Endothelial cell of umbilical vein (primary cell): Measurements from ENCODE around the gene OTX2. TPM values are rescaled to one million over a fixed set of nuclear protein-coding genes. Genes with fewer than 3 reads are reported as not detected.

Source experiments
- Bru-seq: library from RNA; stranded (reverse); fragments of 400-500 nt; gene quantifications from one replicate; lab custom pipeline; 2021; lab: Mats Ljungman, UMichigan
- BruChase-seq, 2 experiments: library from RNA; stranded (reverse); fragments of 400-500 nt; gene quantifications; one replicate each; lab custom pipeline; 2021; lab: Mats Ljungman, UMichigan
- BruUV-seq: library from RNA; stranded (reverse); fragments of 400-500 nt; replicated peaks from 2 replicates; lab custom pipeline; 2021; lab: Mats Ljungman, UMichigan
- CTCF ChIA-PET: fragments of 300-600, 350-600 bp; sonication (Branson Sonifier 250); formaldehyde crosslinking; loops from one replicate; lab custom pipeline; 2021; ENCODE audit warnings: antibody characterized with exemption, inconsistent platforms; lab: Charles Lee
- POLR2A ChIA-PET: fragments of 300-600, 350-600 bp; sonication (Branson Sonifier 250); formaldehyde crosslinking; loops from one replicate; lab custom pipeline; 2021; ENCODE audit warnings: antibody characterized with exemption, inconsistent platforms; lab: Charles Lee
- DNase-seq: peaks from one replicate; pipeline ENCODE4 v3.0.0-alpha.2; 2011; ENCODE audit warnings: low read depth, low spot score
- FAIRE-seq: peaks from 2 replicates; lab custom pipeline; 2011; peaks lifted over from hg19 to GRCh38; lab: Jason Lieb, UNC
- H2AFZ ChIP-seq: 2 replicates; pipeline ENCODE4 v1.6.0; 2012; ENCODE audit warnings: low read depth, low read length, control low read depth, inconsistent platforms
- H3K27ac ChIP-seq: 2 replicates; pipeline ENCODE4 v1.5.1; 2011; ENCODE audit warnings: low read depth, mild to moderate bottlenecking, control low read depth, low read length, moderate library complexity; ENCODE audit not compliant: insufficient read depth
- H3K27me3 ChIP-seq, 2 experiments: 2 replicates each; pipeline versions ENCODE4 v1.6.0 to v1.6.1; 2011; ENCODE audit warnings: low read length in 2 of 2, mixed read lengths in 1 of 2; ENCODE audit not compliant: control insufficient read depth in 2 of 2, insufficient read depth in 2 of 2
- H3K36me3 ChIP-seq, 2 experiments: 2 replicates in 1 of 2; 3 replicates in 1 of 2; pipeline ENCODE4 v1.5.1; 2011; ENCODE audit warnings: low read length in 2 of 2, mild to moderate bottlenecking in 1 of 2, moderate library complexity in 1 of 2; ENCODE audit not compliant: control insufficient read depth in 2 of 2, insufficient read depth in 2 of 2; ENCODE audit errors: extremely low read depth in 1 of 2
- H3K4me1 ChIP-seq: 3 replicates; pipeline ENCODE4 v1.5.1; 2011; ENCODE audit warnings: mild to moderate bottlenecking, low read length; ENCODE audit not compliant: control insufficient read depth, insufficient read depth; ENCODE audit errors: extremely low read depth
- H3K4me2 ChIP-seq: 2 replicates; pipeline ENCODE4 v1.6.1; 2011; ENCODE audit warnings: low read length, control low read depth, mixed read lengths; ENCODE audit not compliant: insufficient read depth
- H3K4me3 ChIP-seq, 3 experiments: fragments of 200-600 bp in 1 of 3; sonication (generic), shearing (Covaris generic) in 1 of 3; replicated peaks in 1 of 3; 2 replicates each; pipeline ENCODE4 v1.5.1; 2011 to 2016; ENCODE audit warnings: control low read depth in 3 of 3, low read length in 3 of 3, mild to moderate bottlenecking in 2 of 3, inconsistent platforms in 1 of 3, low read depth in 1 of 3, moderate library complexity in 1 of 3; ENCODE audit not compliant: insufficient read depth in 1 of 3
- H3K79me2 ChIP-seq: 2 replicates; pipeline ENCODE4 v1.6.0; 2012; ENCODE audit warnings: low read length, inconsistent platforms; ENCODE audit not compliant: control insufficient read depth, insufficient read depth
- H3K9ac ChIP-seq: replicated peaks from 2 replicates; pipeline ENCODE3; 2011; ENCODE audit warnings: low read length, control low read depth; ENCODE audit not compliant: insufficient read depth; ENCODE audit errors: extremely low read depth
- H3K9me1 ChIP-seq: replicated peaks from 3 replicates; pipeline ENCODE4 v1.6.0; 2011; ENCODE audit warnings: mild to moderate bottlenecking, low read length; ENCODE audit not compliant: control insufficient read depth, insufficient read depth; ENCODE audit errors: extremely low read depth
- H3K9me3 ChIP-seq: replicated peaks from 2 replicates; pipeline ENCODE4 v1.5.1; 2012; ENCODE audit warnings: low read length, inconsistent platforms; ENCODE audit not compliant: control insufficient read depth, insufficient read depth
- H4K20me1 ChIP-seq: replicated peaks from 2 replicates; pipeline ENCODE3; 2011; ENCODE audit warnings: mild to moderate bottlenecking, low read length; ENCODE audit not compliant: control insufficient read depth, insufficient read depth; ENCODE audit errors: extremely low read depth
- EZH2 ChIP-seq: IDR thresholded peaks from 2 replicates; pipeline ENCODE4 v1.6.1; 2012; ENCODE audit warnings: borderline replicate concordance, low read depth, mild to moderate bottlenecking, moderate library complexity, low read length, inconsistent platforms; ENCODE audit not compliant: severe bottlenecking
- GATA2 ChIP-seq: IDR thresholded peaks from 2 replicates; pipeline ENCODE4 v1.7.0; 2011; ENCODE audit warnings: low read depth, mild to moderate bottlenecking, moderate library complexity, mixed read lengths, low read length; ENCODE audit not compliant: insufficient read length, insufficient read depth
- JUN ChIP-seq: IDR thresholded peaks from 2 replicates; pipeline ENCODE4 v1.6.1; 2011; ENCODE audit warnings: borderline replicate concordance, low read depth; ENCODE audit not compliant: insufficient read length, insufficient read depth
- MAX ChIP-seq: IDR thresholded peaks from 2 replicates; pipeline ENCODE4 v1.6.1; 2011; ENCODE audit not compliant: insufficient read depth, insufficient read length
- dilution Hi-C: fragments of 300-500 bp; cut with MboI; formaldehyde crosslinking; loops from one replicate; pipeline ENCODE4 v1.15.0; 2019; ENCODE audit warnings: low sequenced_read_pairs; ENCODE audit not compliant: extremely low pct_ligation_motif_present
- intact Hi-C: fragments of 100-400 bp; cut with micrococcal nuclease; formaldehyde crosslinking; loops from one replicate; pipeline ENCODE4 v1.10.0; 2022
- long read RNA-seq: library from polyadenylated mRNA; stranded (forward); transcript quantifications from one replicate; pipeline ENCODE4 v2.0.0, GENCODE V29; 2021
- polyA minus RNA-seq, 3 experiments: library from RNA; depleted of rRNA, polyadenylated mRNA; stranded (reverse); fragments of >200 nt; gene quantifications; 1 replicate in 1 of 3; 2 replicates in 2 of 3; pipeline ENCODE4 v1.2.3, GENCODE V29; 2011
- polyA plus RNA-seq, 4 experiments: library from polyadenylated mRNA; depleted of rRNA in 3 of 4; stranded (reverse) in 3 of 4; unstranded in 1 of 4; fragments of >200 nt; gene quantifications; 2 replicates each; pipeline versions ENCODE4 v1.2.1 to v1.2.3, GENCODE V29; 2011 to 2012; ENCODE audit warnings: missing spikeins in 1 of 4
- total RNA-seq: library from RNA; stranded (reverse); gene quantifications from 2 replicates; pipeline ENCODE4 v1.2.3, GENCODE V29; 2021

OTX2 gene
- total RNA-seq (not detected in 2 replicates), polyA plus RNA-seq (not detected in 2 replicates), polyA minus RNA-seq (not detected in 2 replicates), Bru-seq, nascent RNA (not detected), BruChase-seq, experiment 1, labeled RNA remaining after a 6-hour chase (not detected), BruChase-seq, experiment 2, labeled RNA remaining after a 2-hour chase (not detected)
- polyA plus RNA-seq (2011; cell fraction: cytosol; rRNA removed) = not detected in 2 replicates
- not detected in 2 replicates for polyA plus RNA-seq (2011; cell fraction: nucleus; rRNA removed)
- not detected in 2 replicates for polyA plus RNA-seq (2012)
- not detected for polyA minus RNA-seq (2011; cell fraction: cytosol; rRNA and poly(A)+ RNA removed)
- polyA minus RNA-seq (2011; cell fraction: nucleus; rRNA and poly(A)+ RNA removed) = not detected in 2 replicates
- long read RNA-seq = 0 reads

- intact Hi-C loops = no loop called here
- no peak for FAIRE-seq
- Histone ChIP-seq H3K4me1 (no peaks in the 10 kb centered on the region), H3K9me1 (no peaks in the 10 kb centered on the region), H3K79me2 (no peaks in the 10 kb centered on the region), H3K9me3 (no peaks in the 10 kb centered on the region), H3K9ac (no peak within 1 kb of the TSS), H2AFZ (no peak within 1 kb of the TSS), H3K4me2 (no peak within 1 kb of the TSS), H4K20me1 (no peaks in the 10 kb centered on the region), H3K27ac (no peak within 1 kb of the TSS), H3K27me3 (peaks cover 82 to 98% of the 10 kb centered on the region in 2 experiments), H3K36me3 (no peaks in the 10 kb centered on the region), H3K4me3 (no peak within 1 kb of the TSS)
- ChIA-PET CTCF (no interaction called here), POLR2A (no interaction called here)
- dilution Hi-C loops = no loop called here
- peak; percentile 79 for TF ChIP-seq EZH2
- no peak for TF ChIP-seq JUN
- BruUV-seq = no TSS peak
- no peak for DNase-seq
Measured at GRCh38 chr14:56810147-56810719, at the start of gene OTX2. OTX2 (minus strand) TSS chr14:56810479; CDS start chr14:56805456, 5,023 bp downstream.

- Histone ChIP-seq H4K20me1 (no peaks in the 10 kb centered on the region), H3K4me3 (no peak overlapping the region), H3K27me3 (peaks cover 1 to 2% of the 10 kb centered on the region in 2 experiments), H2AFZ (no peak overlapping the region), H3K79me2 (no peaks in the 10 kb centered on the region), H3K4me2 (no peak overlapping the region), H3K27ac (no peak overlapping the region), H3K9me1 (no peaks in the 10 kb centered on the region), H3K4me1 (no peaks in the 10 kb centered on the region), H3K9me3 (no peaks in the 10 kb centered on the region), H3K9ac (no peak overlapping the region), H3K36me3 (no peaks in the 10 kb centered on the region)
- FAIRE-seq (no peak), DNase-seq (no peak)
- POLR2A ChIA-PET = no interaction called here
- dilution Hi-C loops (no loop called here), intact Hi-C loops (no loop called here)
- CTCF ChIA-PET = interaction anchor here (1.1 kb wide), 1 partner anchor 368 kb away, joined by 3 read pairs; no protein-coding TSS in a partner anchor
- BruUV-seq = no TSS peak
- TF ChIP-seq MAX (no peak), GATA2 (no peak), JUN (no peak)
Measured at GRCh38 chr14:56858422-56858821, 48.1 kb upstream of the OTX2 start.
